HG02588 (cell line): ENCODE results near the gene F2R.

ENCODE experiments used
- ATAC-seq: cut with Tn5 transposase; IDR thresholded peaks from one replicate; pipeline ENCODE4 v1.9.1; 2021; ENCODE audit warnings: mild to moderate bottlenecking, moderate library complexity; ENCODE audit not compliant: unreplicated experiment

The F2R gene

GRCh38 chr5:76690037-76690679 lies 25.8 kb upstream of the F2R start:
- no peak for ATAC-seq

- ATAC-seq = no peak
These were observed 25.0 kb upstream of the F2R start for GRCh38 chr5:76690704-76691466.

GRCh38 chr5:76691467-76692273 lies 24.3 kb upstream of the F2R start:
- ATAC-seq = no peak

GRCh38 chr5:76692274-76692540 lies 23.7 kb upstream of the F2R start:
- ATAC-seq = no peak

DNA sequence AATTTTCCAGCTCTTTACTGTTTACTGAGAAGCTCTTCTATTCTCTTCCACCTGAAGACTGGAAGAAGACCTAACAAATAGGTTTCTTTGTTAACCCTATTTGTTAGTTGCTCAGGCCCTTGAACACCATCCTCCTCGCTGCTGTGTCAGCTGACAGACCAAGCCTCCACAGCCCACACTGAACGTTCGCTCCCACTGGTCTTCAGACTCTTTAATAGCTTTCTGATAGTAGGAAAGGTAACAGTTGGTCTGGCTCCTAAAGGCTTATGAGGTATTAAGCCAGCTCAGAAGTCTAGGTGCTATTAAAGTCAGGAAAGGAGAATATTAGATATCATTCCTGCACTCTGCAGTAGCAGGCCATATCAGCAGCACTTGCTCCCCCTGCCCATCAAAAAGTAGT lies 23.3 kb upstream of the F2R start:
- ATAC-seq = no peak

DNA sequence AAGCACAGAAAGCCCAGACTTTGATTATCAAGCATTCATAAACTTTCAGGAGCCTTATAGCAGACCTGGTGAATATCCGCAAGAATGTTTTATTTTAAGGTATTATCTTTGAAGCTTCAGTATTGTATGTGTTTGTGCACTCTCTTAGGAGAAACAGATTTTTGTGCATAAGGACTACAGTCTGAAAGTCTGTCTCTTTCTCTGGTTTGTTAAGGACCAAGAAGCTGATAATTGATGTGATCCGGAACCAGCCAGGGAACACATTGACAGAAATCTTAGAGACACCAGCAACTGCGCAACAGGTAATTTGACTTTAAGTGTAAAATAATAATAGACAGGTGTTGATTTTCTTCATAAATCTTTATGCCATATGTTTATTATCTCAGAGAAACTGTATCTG lies 22.8 kb upstream of the F2R start:
- ATAC-seq = no peak

- ATAC-seq = no peak
These were observed 21.6 kb upstream of the F2R start for GRCh38 chr5:76694317-76694716.

DNA sequence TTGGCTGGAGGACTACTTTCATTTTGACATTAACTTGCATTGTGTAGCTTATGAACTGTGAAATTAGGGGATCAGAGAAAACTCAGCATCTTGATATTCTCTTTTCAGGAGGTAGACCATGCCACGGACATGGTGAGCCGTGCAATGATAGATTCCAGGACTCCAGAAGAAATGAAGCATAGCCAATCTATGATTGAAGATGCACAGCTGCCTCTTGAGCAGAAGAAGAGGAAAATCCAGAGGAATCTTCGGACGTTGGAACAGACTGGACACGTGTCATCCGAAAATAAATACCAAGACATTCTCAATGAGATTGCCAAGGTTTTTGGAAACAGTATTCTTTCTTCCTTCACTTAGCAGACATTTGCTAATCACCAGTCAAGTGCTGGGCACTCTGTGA lies 20.6 kb upstream of the F2R start:
- ATAC-seq = no peak

- ATAC-seq = no peak
These were observed 19.7 kb upstream of the F2R start for GRCh38 chr5:76696251-76696650.

DNA sequence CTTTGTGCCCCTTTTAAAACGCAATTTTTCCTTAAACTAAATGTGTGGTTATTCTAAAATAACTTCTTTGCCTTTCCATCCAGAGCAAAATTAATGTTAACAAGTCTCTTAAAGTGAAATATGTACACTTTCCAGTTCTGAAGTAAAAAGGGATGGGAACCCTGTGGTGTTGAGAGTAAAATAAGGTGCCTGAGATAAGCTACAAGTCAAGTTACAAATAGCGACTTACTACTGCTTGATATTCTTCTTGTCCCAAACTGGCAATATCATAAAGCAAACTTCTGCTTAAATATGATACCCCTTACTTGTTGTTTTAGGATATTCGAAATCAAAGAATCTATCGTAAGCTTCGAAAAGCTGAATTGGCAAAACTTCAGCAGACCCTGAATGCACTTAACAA lies 18.3 kb upstream of the F2R start:
- ATAC-seq = no peak

- no peak for ATAC-seq
These were observed 15.4 kb upstream of the F2R start for GRCh38 chr5:76700571-76700970.

DNA sequence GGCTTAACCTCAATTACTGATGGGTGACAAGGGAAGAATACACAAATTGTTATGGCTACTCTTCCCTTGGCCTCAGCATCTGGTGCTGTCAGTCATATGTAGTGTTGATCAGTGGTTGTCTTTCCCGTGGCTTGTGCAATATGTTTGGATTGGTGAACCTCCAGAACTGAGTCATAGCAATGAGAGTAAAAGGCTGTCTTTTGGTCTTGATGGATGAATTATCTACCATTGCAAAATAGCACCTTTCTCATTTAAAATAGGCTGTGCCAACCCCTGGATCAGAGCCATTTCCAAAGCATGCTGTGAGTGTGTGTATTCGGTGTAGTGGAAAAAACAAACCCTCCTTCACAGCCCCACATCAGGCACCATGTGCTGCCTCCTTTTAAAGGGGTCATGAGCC lies 14.6 kb upstream of the F2R start:
- no peak for ATAC-seq

- ATAC-seq = no peak
These were observed 12.2 kb upstream of the F2R start for GRCh38 chr5:76703707-76704106.

DNA sequence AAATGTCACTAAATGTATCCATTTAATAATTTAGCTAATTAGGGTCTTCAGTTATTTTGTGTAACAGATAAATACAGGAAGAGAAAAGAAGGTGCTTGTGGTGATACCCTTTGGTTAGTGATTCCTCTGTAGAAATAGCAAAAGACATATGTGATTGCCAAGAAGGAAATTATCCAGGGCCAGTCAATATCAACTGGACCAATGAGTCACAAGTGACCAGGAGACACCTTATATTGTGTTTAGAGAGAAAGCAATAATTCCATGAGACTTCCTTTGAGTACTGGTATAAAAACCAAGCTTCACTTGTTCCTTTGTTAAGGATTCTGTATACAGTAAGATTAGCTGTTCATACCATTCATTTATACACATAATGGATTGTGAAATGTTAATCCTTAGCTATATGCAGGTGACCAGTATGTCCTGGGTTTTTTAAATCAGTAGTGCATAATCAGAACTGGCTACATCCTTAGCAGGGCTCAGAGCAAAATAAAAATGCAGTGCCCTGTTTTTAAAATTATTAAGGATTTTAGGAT lies 11.7 kb upstream of the F2R start:
- ATAC-seq = no peak

GRCh38 chr5:76705574-76705973 lies 10.4 kb upstream of the F2R start:
- ATAC-seq = no peak

DNA sequence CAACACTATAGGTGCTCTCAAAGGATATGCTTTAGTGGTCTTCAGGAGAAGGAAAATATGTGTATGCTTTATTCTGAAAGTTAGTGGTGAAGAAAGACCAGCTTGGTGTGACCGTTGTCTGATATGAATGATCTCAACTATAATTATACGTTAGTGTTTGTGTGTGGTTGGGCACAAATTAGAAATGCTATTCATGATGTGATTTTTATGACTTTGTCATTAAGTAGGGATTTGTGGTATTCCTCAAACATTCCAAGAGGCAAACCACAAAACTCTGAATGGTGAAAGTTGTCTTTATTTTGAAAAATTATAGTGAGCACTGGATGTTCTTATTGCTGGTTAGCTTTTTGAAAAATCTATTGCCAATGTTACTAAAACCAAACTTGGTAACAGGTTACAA lies 6.2 kb upstream of the F2R start:
- ATAC-seq = no peak

DNA sequence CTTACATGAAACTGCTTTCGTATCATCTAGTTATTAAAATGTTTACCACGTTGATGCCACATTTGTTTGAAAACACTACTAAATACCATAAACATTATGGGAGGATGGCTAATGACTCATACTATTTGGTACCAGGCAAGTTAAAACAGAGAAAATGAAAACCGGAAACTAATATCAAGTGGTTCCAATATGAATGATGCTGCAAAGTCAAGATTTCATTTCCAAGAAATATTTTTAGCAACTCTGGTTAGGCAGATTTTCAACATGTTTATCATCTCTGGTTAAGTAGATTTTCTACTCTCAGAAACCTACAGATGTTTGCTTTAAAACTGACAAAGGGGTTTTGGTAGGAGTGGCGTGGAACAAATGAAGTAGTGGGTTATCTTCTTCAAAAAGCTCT lies 4.9 kb upstream of the F2R start:
- no peak for ATAC-seq

DNA sequence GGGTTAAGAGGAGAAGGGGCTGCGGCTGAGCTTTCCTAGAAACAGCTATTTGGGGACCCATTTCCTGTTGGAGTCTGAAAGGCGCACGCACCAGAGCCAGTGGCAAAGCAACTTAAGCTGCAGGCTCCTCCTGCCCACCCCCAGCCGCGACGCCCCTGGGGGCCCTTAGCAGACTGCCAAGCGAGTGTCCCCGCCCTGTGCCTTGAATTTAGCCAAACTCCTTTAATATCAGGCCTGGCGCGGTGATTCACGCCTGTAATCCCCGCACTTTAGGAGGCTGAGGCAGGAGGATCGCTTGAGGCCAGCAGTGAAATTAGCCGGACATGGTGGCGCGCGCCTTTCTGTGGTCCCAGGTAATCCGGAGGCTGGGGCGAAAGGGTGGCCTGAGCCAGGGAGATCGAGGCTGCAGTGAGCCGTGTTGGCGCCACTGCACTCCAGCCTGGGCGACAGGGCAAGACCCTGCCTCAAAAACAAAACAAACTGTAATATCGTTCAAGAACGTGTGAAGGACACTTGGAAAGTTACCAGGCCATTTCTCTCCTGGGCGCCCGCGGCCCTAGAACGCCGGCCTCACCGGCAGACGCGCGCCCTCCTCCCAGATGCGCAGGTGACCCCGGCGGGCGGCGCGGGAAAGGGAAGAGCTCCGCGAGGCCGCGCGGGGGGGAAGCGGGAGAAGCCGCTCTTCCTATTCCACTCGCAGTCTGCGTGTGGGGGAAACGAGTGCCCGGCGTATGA lies 1.0 kb upstream of the F2R start:
- no peak for ATAC-seq

- ATAC-seq = no peak
These were observed 515 bp upstream of the F2R start for GRCh38 chr5:76715486-76715735.

- no peak for ATAC-seq
These were observed 681 bp downstream of the F2R start for GRCh38 chr5:76716456-76717157.
